Liver (tissue), 9 donors: ENCODE measurements around the gene NPIPB2. TPM values are rescaled to one million over a fixed set of nuclear protein-coding genes. Genes with fewer than 3 reads are reported as not detected.
A peak's percentile ranks its signal among the peaks of the same experiment; 100 is the strongest.

Experiments used
- DNase-seq: peaks from one replicate; pipeline ENCODE4 v3.0.0-alpha.2; 2017; ENCODE audit warnings: low spot score
- H3K27ac ChIP-seq, 2 donors: one replicate each; pipeline ENCODE4 v1.7.0; 2013; ENCODE audit warnings: inconsistent platforms in 2 of 2, low read length in 2 of 2, control low read depth in 1 of 2, low read depth in 1 of 2, mild to moderate bottlenecking in 1 of 2
- H3K27me3 ChIP-seq, 4 donors: one replicate each; pipeline versions ENCODE4 v1.6.1 to v1.7.0; 2013; ENCODE audit warnings: low read length in 3 of 4, inconsistent platforms in 1 of 4, mild to moderate bottlenecking in 1 of 4, moderate library complexity in 1 of 4; ENCODE audit not compliant: control insufficient read depth in 4 of 4, insufficient read depth in 4 of 4
- H3K36me3 ChIP-seq, 4 donors: one replicate each; pipeline versions ENCODE4 v1.6.1 to v1.7.0; 2013; ENCODE audit warnings: low read length in 3 of 4, mild to moderate bottlenecking in 3 of 4, low read depth in 1 of 4, moderate library complexity in 1 of 4; ENCODE audit not compliant: control insufficient read depth in 4 of 4, insufficient read depth in 3 of 4
- H3K4me1 ChIP-seq, 4 donors: one replicate each; pipeline versions ENCODE4 v1.6.1 to v1.7.0; 2013; ENCODE audit warnings: low read length in 3 of 4, mild to moderate bottlenecking in 3 of 4, moderate library complexity in 1 of 4; ENCODE audit not compliant: control insufficient read depth in 4 of 4, insufficient read depth in 4 of 4
- H3K4me3 ChIP-seq, 3 donors: one replicate each; pipeline versions ENCODE4 v1.6.1 to v1.7.0; 2013; ENCODE audit warnings: low read length in 3 of 3, control low read depth in 1 of 3, low read depth in 1 of 3, mild to moderate bottlenecking in 1 of 3
- H3K9ac ChIP-seq, 2 donors: one replicate each; pipeline ENCODE4 v1.7.0; 2013; ENCODE audit warnings: low read length in 2 of 2, mild to moderate bottlenecking in 2 of 2, moderate library complexity in 2 of 2, control low read depth in 1 of 2, low read depth in 1 of 2
- H3K9me3 ChIP-seq, 4 donors: one replicate each; pipeline versions ENCODE4 v1.6.1 to v1.7.0; 2013; ENCODE audit warnings: low read length in 3 of 4; ENCODE audit not compliant: control insufficient read depth in 4 of 4
- EGR1 ChIP-seq, 2 donors: IDR thresholded peaks; 2 replicates each; pipeline ENCODE4 v1.6.1; 2016 to 2018; ENCODE audit warnings: antibody characterized with exemption in 2 of 2, low read depth in 2 of 2
- FOXA1 ChIP-seq: IDR thresholded peaks from 2 replicates; pipeline ENCODE4 v1.6.1; 2016; ENCODE audit warnings: antibody characterized with exemption
- FOXA2 ChIP-seq: IDR thresholded peaks from 2 replicates; pipeline ENCODE4 v1.6.1; 2016; ENCODE audit warnings: antibody characterized with exemption
- GABPA ChIP-seq, 2 donors: IDR thresholded peaks in 1 of 2; conservative IDR thresholded peaks in 1 of 2; 2 replicates each; pipeline ENCODE4 v1.6.1; 2016; ENCODE audit warnings: antibody characterized with exemption in 2 of 2, mild to moderate bottlenecking in 1 of 2, moderate library complexity in 1 of 2
- HNF4G ChIP-seq: IDR thresholded peaks from 2 replicates; pipeline ENCODE4 v1.6.1; 2016; ENCODE audit warnings: antibody characterized with exemption
- JUND ChIP-seq, 2 donors: IDR thresholded peaks; 2 replicates each; pipeline ENCODE4 v1.6.1; 2016; ENCODE audit warnings: antibody characterized with exemption in 2 of 2
- NR2F2 ChIP-seq: IDR thresholded peaks from 2 replicates; pipeline ENCODE4 v1.6.1; 2016; ENCODE audit warnings: antibody characterized with exemption
- RAD21 ChIP-seq, 2 donors: IDR thresholded peaks; 2 replicates each; pipeline ENCODE4 v1.6.1; 2016; ENCODE audit warnings: antibody characterized with exemption in 2 of 2, mild to moderate bottlenecking in 2 of 2
- RXRA ChIP-seq, 2 donors: IDR thresholded peaks; 2 replicates each; pipeline ENCODE4 v1.6.1; 2017 to 2018; ENCODE audit warnings: antibody characterized with exemption in 2 of 2, mild to moderate bottlenecking in 1 of 2
- SP1 ChIP-seq: IDR thresholded peaks from 2 replicates; pipeline ENCODE4 v1.6.1; 2018; ENCODE audit warnings: antibody characterized with exemption, mild to moderate bottlenecking
- TAF1 ChIP-seq: conservative IDR thresholded peaks from 2 replicates; pipeline ENCODE4 v1.6.1; 2016; ENCODE audit warnings: antibody characterized with exemption, mild to moderate bottlenecking
- YY1 ChIP-seq: IDR thresholded peaks from 2 replicates; pipeline ENCODE4 v1.6.1; 2016; ENCODE audit warnings: antibody characterized with exemption, mild to moderate bottlenecking
- ZBTB33 ChIP-seq: IDR thresholded peaks from 2 replicates; pipeline ENCODE4 v1.6.1; 2016; ENCODE audit warnings: antibody characterized with exemption
- WGBS: extraction: QIAGEN DNeasy Blood & Tissue Kit; methylation state at CpG from one replicate; pipeline ENCODE4 v1.1.7; 2013; 5-methylcytosine and 5-hydroxymethylcytosine counted together
- polyA plus RNA-seq, 2 donors: library from polyadenylated mRNA; stranded (reverse) in 1 of 2; unstranded in 1 of 2; fragments of 200-250 nt in 1 of 2; fragments of >200 nt in 1 of 2; fragmentation: Nextera tagmentation in 1 of 2; extraction: Ambion mirVana in 1 of 2; gene quantifications; one replicate each; pipeline versions ENCODE4 v1.2.1 to v1.2.3, GENCODE V29; 2013 to 2015
- total RNA-seq, 2 donors: library from RNA; depleted of rRNA; stranded (reverse); fragments of >200 nt; gene quantifications; one replicate each; pipeline ENCODE4 v1.2.3, GENCODE V29; 2014
- TF ChIP-seq, protein P1 (sequence below): fragments of 150-350 bp; IDR thresholded peaks from 2 replicates; pipeline ENCODE4 v1.5.1; 2017; ENCODE audit warnings: improper control_type of control experiment, low read depth, low read length; ENCODE audit not compliant: missing input control
- TF ChIP-seq, protein P2 (sequence below): IDR thresholded peaks from 2 replicates; pipeline ENCODE4 v1.6.1; 2016; ENCODE audit warnings: antibody characterized with exemption
- TF ChIP-seq, protein P3 (sequence below): IDR thresholded peaks from 2 replicates; pipeline ENCODE4 v1.6.1; 2016; ENCODE audit warnings: antibody characterized with exemption
- donor health status: healthy.
- donor health status: healthy.
- donor health status: healthy.
- donor health status: healthy.
- donor health status: healthy.

Gene NPIPB2
- total and polyA plus RNA-seq, 4 donors: 0.75 to 4.9 (median 3.3) TPM

GRCh38 chr16:11915114-11915643, 26.7 kb downstream of the NPIPB2 start:
- Histone ChIP-seq H3K9ac (peak overlapping the region in 1 of 2 donors; percentile 50), H3K36me3 (no peaks in the 10 kb centered on the region), H3K27ac (peak overlapping the region; percentile 82 to 96), H3K27me3 (no peaks in the 10 kb centered on the region), H3K9me3 (no peaks in the 10 kb centered on the region), H3K4me1 (peaks cover 2 to 39% (median 34%) of the 10 kb centered on the region in 4 donors), H3K4me3 (peak overlapping the region; percentile 87 to 98 (median 87))
- TF ChIP-seq, protein P1, sequence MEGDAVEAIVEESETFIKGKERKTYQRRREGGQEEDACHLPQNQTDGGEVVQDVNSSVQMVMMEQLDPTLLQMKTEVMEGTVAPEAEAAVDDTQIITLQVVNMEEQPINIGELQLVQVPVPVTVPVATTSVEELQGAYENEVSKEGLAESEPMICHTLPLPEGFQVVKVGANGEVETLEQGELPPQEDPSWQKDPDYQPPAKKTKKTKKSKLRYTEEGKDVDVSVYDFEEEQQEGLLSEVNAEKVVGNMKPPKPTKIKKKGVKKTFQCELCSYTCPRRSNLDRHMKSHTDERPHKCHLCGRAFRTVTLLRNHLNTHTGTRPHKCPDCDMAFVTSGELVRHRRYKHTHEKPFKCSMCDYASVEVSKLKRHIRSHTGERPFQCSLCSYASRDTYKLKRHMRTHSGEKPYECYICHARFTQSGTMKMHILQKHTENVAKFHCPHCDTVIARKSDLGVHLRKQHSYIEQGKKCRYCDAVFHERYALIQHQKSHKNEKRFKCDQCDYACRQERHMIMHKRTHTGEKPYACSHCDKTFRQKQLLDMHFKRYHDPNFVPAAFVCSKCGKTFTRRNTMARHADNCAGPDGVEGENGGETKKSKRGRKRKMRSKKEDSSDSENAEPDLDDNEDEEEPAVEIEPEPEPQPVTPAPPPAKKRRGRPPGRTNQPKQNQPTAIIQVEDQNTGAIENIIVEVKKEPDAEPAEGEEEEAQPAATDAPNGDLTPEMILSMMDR: peak; percentile 5
- TF ChIP-seq EGR1 (IDR thresholded peaks at IDR 0.05; ENCODE audit: low read depth in 2 of 2) (no peak), YY1 (no peak)
- WGBS: under 1% methylated on average over 79 of the region's 79 CpGs
- peak; percentile 52 for DNase-seq

- DNase-seq: peak; percentile 51
- Histone ChIP-seq H3K9me3 (no peaks in the 10 kb centered on the region), H3K27ac (peak overlapping the region; percentile 82 to 96), H3K36me3 (no peaks in the 10 kb centered on the region), H3K9ac (peak overlapping the region; percentile 50 to 66), H3K27me3 (no peaks in the 10 kb centered on the region), H3K4me3 (peak overlapping the region; percentile 87 to 98 (median 87)), H3K4me1 (peaks cover 2 to 46% (median 34%) of the 10 kb centered on the region in 4 donors)
- 2% methylated on average over 30 of the region's 30 CpGs for WGBS
- no peak for TF ChIP-seq FOXA1
- peak in 1 of 2 donors; percentile 34 for TF ChIP-seq GABPA (IDR thresholded peaks at IDR 0.05 in 1 of 2, conservative IDR thresholded peaks at IDR 0.05 in 1 of 2)
- peak; percentile 14 for TF ChIP-seq YY1
Observed at GRCh38 chr16:11914210-11915113, 27.4 kb downstream of the NPIPB2 start.

- Histone ChIP-seq H3K27ac (peak overlapping the region; percentile 7 to 96), H3K4me1 (peaks cover 2 to 47% (median 34%) of the 10 kb centered on the region in 4 donors), H3K4me3 (peak overlapping the region; percentile 87 to 98 (median 87)), H3K27me3 (no peaks in the 10 kb centered on the region), H3K9ac (peak overlapping the region in 1 of 2 donors; percentile 50), H3K9me3 (no peaks in the 10 kb centered on the region), H3K36me3 (no peaks in the 10 kb centered on the region)
- WGBS: 64% methylated on average over 12 of the region's 12 CpGs
- no peak for DNase-seq
- TF ChIP-seq, protein P2, sequence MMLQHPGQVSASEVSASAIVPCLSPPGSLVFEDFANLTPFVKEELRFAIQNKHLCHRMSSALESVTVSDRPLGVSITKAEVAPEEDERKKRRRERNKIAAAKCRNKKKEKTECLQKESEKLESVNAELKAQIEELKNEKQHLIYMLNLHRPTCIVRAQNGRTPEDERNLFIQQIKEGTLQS: no peak
- TF ChIP-seq HNF4G: no peak
- TF ChIP-seq RXRA (IDR thresholded peaks at IDR 0.05): no peak
- no peak for TF ChIP-seq RAD21 (IDR thresholded peaks at IDR 0.05)
- TF ChIP-seq, protein P3, sequence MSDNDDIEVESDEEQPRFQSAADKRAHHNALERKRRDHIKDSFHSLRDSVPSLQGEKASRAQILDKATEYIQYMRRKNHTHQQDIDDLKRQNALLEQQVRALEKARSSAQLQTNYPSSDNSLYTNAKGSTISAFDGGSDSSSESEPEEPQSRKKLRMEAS: no peak
- no peak for TF ChIP-seq ZBTB33
- TF ChIP-seq, protein P1: no peak
- TF ChIP-seq FOXA2: no peak
- TF ChIP-seq NR2F2: no peak
- no peak for TF ChIP-seq JUND (IDR thresholded peaks at IDR 0.05)
- TF ChIP-seq SP1: no peak
- TF ChIP-seq TAF1: no peak
Observed at GRCh38 chr16:11913425-11914079, 28.3 kb downstream of the NPIPB2 start.
